C4-2B (cell line): Measurements from ENCODE around the gene CFAP410.

Source experiments
- CTCF ChIP-seq: fragments of 450-650 bp; conservative IDR thresholded peaks from 2 replicates; pipeline ENCODE4 v1.5.1; 2017; ENCODE audit warnings: mild to moderate bottlenecking
- ZFX ChIP-seq: fragments of 450-650 bp; IDR thresholded peaks from 2 replicates; pipeline ENCODE4 v1.6.1; 2017

DNA sequence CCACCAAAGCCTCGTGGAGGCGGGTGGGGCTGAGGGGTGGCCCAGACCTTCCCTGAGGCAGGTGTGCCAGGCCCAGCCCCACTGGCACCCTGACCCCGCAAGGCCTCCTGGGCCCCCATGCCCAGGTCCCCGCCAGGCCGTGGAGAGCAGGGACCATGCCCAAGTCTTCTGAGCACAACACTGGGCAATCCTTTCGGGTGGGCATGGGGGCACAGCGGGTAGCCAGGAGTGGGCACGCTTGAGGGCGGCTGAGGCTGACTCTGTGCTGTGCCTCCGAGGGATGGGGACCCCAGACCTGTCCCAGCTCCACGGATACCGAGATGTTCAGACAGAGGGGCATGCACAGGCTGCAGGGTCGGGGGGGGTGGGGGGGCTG, 12.9 kb downstream of the CFAP410 start:
- TF ChIP-seq CTCF (no peak), ZFX (no peak)
